Endodermal cell (in vitro differentiated cells): ENCODE measurements around the gene NPBWR2. TPM values are rescaled to one million over a fixed set of nuclear protein-coding genes. Genes with fewer than 3 reads are reported as not detected.

Source experiments
- DNase-seq: peaks from one replicate; pipeline ENCODE4 v3.0.0-alpha.2; 2017
- H3K27ac ChIP-seq: 2 replicates; pipeline ENCODE4 v1.5.1; 2013; ENCODE audit warnings: mild to moderate bottlenecking, low read depth, low read length, moderate library complexity
- H3K27me3 ChIP-seq: 2 replicates; pipeline ENCODE4 v1.6.1; 2013; ENCODE audit warnings: mild to moderate bottlenecking, low read length, moderate library complexity; ENCODE audit not compliant: insufficient read depth, control insufficient read depth, poor library complexity, severe bottlenecking
- H3K36me3 ChIP-seq: 2 replicates; pipeline ENCODE4 v1.7.0; 2013; ENCODE audit warnings: mild to moderate bottlenecking, low read length, moderate library complexity; ENCODE audit not compliant: control insufficient read depth, insufficient read depth
- H3K4me1 ChIP-seq: one replicate; pipeline ENCODE4 v1.7.0; 2013; ENCODE audit warnings: low read length; ENCODE audit not compliant: control insufficient read depth, insufficient read depth
- H3K4me3 ChIP-seq: 2 replicates; pipeline ENCODE4 v1.5.1; 2013; ENCODE audit warnings: mild to moderate bottlenecking, low read length, moderate library complexity
- H3K9ac ChIP-seq: 2 replicates; pipeline ENCODE4 v1.6.1; 2013; ENCODE audit warnings: mild to moderate bottlenecking, low read length, moderate library complexity; ENCODE audit not compliant: poor library complexity, severe bottlenecking; ENCODE audit errors: extremely low read depth
- H3K9me3 ChIP-seq: 2 replicates; pipeline ENCODE4 v1.6.1; 2013; ENCODE audit warnings: mild to moderate bottlenecking, low read length, moderate library complexity; ENCODE audit not compliant: control insufficient read depth
- H3K27ac Mint-ChIP-seq: 2 replicates; pipeline ENCODE4 v1.8.0; 2020; ENCODE audit warnings: mixed read lengths
- H3K27me3 Mint-ChIP-seq: 2 replicates; pipeline ENCODE4 v1.8.0; 2021; ENCODE audit warnings: mild to moderate bottlenecking, mixed read lengths; ENCODE audit not compliant: insufficient read depth
- H3K36me3 Mint-ChIP-seq: 2 replicates; pipeline ENCODE4 v1.8.0; 2020; ENCODE audit warnings: low read depth, mixed read lengths
- H3K4me1 Mint-ChIP-seq: 2 replicates; pipeline ENCODE4 v1.8.0; 2020; ENCODE audit warnings: mixed read lengths
- H3K4me3 Mint-ChIP-seq: 2 replicates; pipeline ENCODE4 v1.8.0; 2020; ENCODE audit warnings: mild to moderate bottlenecking, moderate library complexity, mixed read lengths
- H3K9me3 Mint-ChIP-seq: 2 replicates; pipeline ENCODE4 v1.8.0; 2020; ENCODE audit warnings: mild to moderate bottlenecking, mixed read lengths
- WGBS, 2 experiments: methylation state at CpG; one replicate each; pipeline versions ENCODE4 v1.1.5 to v1.1.7; 2013; ENCODE audit warnings: missing lambda C conversion rate in 2 of 2, mixed read lengths in 1 of 2; ENCODE audit not compliant: insufficient coverage in 1 of 2, insufficient read length in 1 of 2; 5-methylcytosine and 5-hydroxymethylcytosine counted together
- total RNA-seq, 2 donors: library from RNA; stranded (reverse); fragmentation: NEBNext Ultra II Directional in 1 of 2; extraction: Animal tissue kit (Norgen Biotek cat#: 25700) in 1 of 2; gene quantifications; 2 replicates in 1 of 2; 3 replicates in 1 of 2; pipeline ENCODE4 v1.2.1, GENCODE V29; 2021
- TF ChIP-seq, protein P1 (sequence below): fragments of 200-600 bp; sonication (generic); conservative IDR thresholded peaks from 2 replicates; pipeline ENCODE4 v1.5.0; 2021; ENCODE audit warnings: antibody characterized with exemption, mild to moderate bottlenecking

Gene NPBWR2
- total RNA-seq, 2 donors from 2014 or later, result not detected

DNA sequence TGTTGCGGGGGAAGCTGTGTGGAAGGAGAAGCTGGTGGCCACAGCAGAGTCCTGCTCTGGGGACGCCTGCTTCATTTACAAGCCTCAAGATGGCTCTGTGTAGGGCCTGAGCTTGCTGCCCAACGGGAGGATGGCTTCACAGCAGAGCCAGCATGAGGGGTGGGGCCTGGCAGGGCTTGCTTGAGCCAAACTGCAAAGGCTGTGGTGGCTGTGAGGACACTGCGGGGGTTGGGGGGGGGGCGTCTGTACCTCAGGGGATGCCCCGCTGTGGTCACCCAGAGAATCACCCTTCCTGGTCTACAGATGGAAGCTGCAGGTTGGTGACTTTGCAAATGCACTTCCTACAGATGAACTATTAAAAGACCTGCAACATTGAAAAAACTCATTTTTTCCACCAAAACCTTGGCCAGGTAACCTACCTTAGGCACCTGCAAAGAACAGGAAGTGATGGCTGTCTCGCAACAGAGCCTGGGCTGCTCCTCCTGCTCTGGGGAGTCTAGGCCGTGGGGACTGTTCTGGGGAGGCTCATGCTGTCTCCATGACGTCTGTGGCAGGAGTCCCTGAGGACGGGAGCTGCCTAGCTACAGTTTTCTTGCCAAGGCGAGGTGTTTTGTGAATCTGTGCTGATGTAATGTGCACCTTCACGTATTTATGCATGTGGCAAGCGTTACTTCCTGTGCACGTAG lies 7.3 kb downstream of the NPBWR2 start:
- H3K27ac ChIP-seq, result no peak overlapping the region
- Mint-ChIP-seq H3K36me3 (peaks cover 7% of the 10 kb centered on the region), H3K4me3 (no peak overlapping the region), H3K4me1 (no peaks in the 10 kb centered on the region), H3K27me3 (peaks cover 29% of the 10 kb centered on the region), H3K9me3 (peaks cover 2% of the 10 kb centered on the region), H3K27ac (no peak overlapping the region)
- TF ChIP-seq, protein P1, sequence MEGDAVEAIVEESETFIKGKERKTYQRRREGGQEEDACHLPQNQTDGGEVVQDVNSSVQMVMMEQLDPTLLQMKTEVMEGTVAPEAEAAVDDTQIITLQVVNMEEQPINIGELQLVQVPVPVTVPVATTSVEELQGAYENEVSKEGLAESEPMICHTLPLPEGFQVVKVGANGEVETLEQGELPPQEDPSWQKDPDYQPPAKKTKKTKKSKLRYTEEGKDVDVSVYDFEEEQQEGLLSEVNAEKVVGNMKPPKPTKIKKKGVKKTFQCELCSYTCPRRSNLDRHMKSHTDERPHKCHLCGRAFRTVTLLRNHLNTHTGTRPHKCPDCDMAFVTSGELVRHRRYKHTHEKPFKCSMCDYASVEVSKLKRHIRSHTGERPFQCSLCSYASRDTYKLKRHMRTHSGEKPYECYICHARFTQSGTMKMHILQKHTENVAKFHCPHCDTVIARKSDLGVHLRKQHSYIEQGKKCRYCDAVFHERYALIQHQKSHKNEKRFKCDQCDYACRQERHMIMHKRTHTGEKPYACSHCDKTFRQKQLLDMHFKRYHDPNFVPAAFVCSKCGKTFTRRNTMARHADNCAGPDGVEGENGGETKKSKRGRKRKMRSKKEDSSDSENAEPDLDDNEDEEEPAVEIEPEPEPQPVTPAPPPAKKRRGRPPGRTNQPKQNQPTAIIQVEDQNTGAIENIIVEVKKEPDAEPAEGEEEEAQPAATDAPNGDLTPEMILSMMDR, result no peak
- H3K9ac ChIP-seq, result no peak overlapping the region
- no peaks in the 10 kb centered on the region for H3K9me3 ChIP-seq
- 87 to 89% methylated on average over 7 to 14 of the region's 14 CpGs for WGBS, 2 experiments
- H3K4me1 ChIP-seq, result no peaks in the 10 kb centered on the region
- H3K4me3 ChIP-seq, result no peak overlapping the region
- no peak for DNase-seq
- H3K36me3 ChIP-seq, result no peaks in the 10 kb centered on the region
- peaks cover 33% of the 10 kb centered on the region for H3K27me3 ChIP-seq

DNA sequence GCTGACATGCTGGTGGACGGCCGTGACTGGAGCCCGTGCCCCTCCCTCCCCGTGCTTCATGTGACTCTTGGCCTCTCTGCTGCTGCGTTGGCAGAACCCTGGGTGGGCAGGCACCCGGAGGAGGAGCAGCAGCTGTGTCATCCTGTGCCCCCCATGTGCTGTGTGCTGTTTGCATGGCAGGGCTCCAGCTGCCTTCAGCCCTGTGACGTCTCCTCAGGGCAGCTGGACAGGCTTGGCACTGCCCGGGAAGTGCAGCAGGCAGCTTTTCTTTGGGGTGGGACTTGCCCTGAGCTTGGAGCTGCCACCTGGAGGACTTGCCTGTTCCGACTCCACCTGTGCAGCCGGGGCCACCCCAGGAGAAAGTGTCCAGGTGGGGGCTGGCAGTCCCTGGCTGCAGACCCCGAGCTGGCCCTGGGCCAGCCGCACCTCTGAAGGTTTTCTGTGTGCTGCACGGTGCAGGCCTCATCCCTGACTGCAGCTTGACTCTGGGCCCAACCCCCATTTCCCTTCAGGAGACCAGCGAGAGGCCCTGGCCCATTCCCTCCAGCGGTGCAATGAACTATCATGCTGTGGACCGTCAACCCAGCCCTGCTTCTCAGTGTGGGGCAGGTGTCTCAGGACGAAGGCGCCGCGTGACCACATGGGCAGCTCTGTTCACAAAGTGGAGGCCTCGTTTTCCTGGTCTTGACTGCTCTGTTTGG lies 8.1 kb downstream of the NPBWR2 start:
- Histone ChIP-seq H3K9ac (no peak overlapping the region), H3K36me3 (no peaks in the 10 kb centered on the region), H3K4me1 (no peaks in the 10 kb centered on the region), H3K4me3 (no peak overlapping the region), H3K27me3 (peaks cover 33% of the 10 kb centered on the region), H3K9me3 (no peaks in the 10 kb centered on the region), H3K27ac (no peak overlapping the region)
- Mint-ChIP-seq H3K27me3 (peaks cover 29% of the 10 kb centered on the region), H3K36me3 (peaks cover 7% of the 10 kb centered on the region), H3K27ac (no peak overlapping the region), H3K4me1 (no peaks in the 10 kb centered on the region), H3K9me3 (peaks cover 2% of the 10 kb centered on the region), H3K4me3 (no peak overlapping the region)
- 74 to 91% methylated on average over 10 to 21 of the region's 21 CpGs for WGBS, 2 experiments
- DNase-seq, result no peak
- TF ChIP-seq, protein P1, result no peak

DNA sequence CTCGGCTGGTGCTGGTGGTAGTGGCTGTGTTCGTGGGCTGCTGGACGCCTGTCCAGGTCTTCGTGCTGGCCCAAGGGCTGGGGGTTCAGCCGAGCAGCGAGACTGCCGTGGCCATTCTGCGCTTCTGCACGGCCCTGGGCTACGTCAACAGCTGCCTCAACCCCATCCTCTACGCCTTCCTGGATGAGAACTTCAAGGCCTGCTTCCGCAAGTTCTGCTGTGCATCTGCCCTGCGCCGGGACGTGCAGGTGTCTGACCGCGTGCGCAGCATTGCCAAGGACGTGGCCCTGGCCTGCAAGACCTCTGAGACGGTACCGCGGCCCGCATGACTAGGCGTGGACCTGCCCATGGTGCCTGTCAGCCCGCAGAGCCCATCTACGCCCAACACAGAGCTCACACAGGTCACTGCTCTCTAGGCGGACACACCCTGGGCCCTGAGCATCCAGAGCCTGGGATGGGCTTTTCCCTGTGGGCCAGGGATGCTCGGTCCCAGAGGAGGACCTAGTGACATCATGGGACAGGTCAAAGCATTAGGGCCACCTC lies 8.8 kb downstream of the NPBWR2 start:
- H3K9me3 ChIP-seq, result no peaks in the 10 kb centered on the region
- H3K4me1 ChIP-seq, result no peaks in the 10 kb centered on the region
- no peak for DNase-seq
- H3K36me3 ChIP-seq, result no peaks in the 10 kb centered on the region
- Mint-ChIP-seq H3K4me1 (no peaks in the 10 kb centered on the region), H3K27ac (no peak overlapping the region), H3K27me3 (peaks cover 24% of the 10 kb centered on the region), H3K9me3 (peaks cover 2% of the 10 kb centered on the region), H3K4me3 (no peak overlapping the region), H3K36me3 (peaks cover 7% of the 10 kb centered on the region)
- 94 to 95% methylated on average over 19 to 28 of the region's 28 CpGs for WGBS, 2 experiments
- TF ChIP-seq, protein P1, result no peak
- no peak overlapping the region for H3K9ac ChIP-seq
- H3K4me3 ChIP-seq, result no peak overlapping the region
- H3K27me3 ChIP-seq, result peaks cover 30% of the 10 kb centered on the region
- no peak overlapping the region for H3K27ac ChIP-seq
